ENCODE results near the gene ANKRD30A. TPM values are rescaled to one million over a fixed set of nuclear protein-coding genes. Genes with fewer than 3 reads are reported as not detected.

ANKRD30A gene
- total RNA-seq, 1 experiment from 2014 or later: not detected

- Histone ChIP-seq H3K4me1 (ENCODE audit: insufficient read depth, low read length, poor library complexity, severe bottlenecking) (no peaks in the 10 kb centered on the region), H3K27ac (ENCODE audit: low read depth, low read length, poor library complexity, severe bottlenecking) (no peak overlapping the region), H3K36me3 (ENCODE audit: insufficient read depth, low read length, poor library complexity, severe bottlenecking) (no peaks in the 10 kb centered on the region), H3K9me3 (ENCODE audit: low read depth, low read length, poor library complexity, severe bottlenecking) (peaks cover 5% of the 10 kb centered on the region), H3K4me3 (ENCODE audit: low read depth, low read length, poor library complexity, severe bottlenecking) (no peak overlapping the region), H3K27me3 (replicated peaks; ENCODE audit: insufficient read depth, low read depth, low read length, poor library complexity) (no peaks in the 10 kb centered on the region)
- POLR2A ChIA-PET (ENCODE audit: low non-redundant PET): no interaction called here
- CTCF ChIA-PET: no interaction called here
- DNase-seq (ENCODE audit: low spot score): no peak
- TF ChIP-seq EZH2 (IDR thresholded peaks at IDR 0.05; ENCODE audit: borderline replicate concordance, low read depth, low read length, poor library complexity, severe bottlenecking): no peak
- no peak for TF ChIP-seq CTCF (conservative IDR thresholded peaks at IDR 0.05; ENCODE audit: low read depth, low read length)
- BruUV-seq (replicated peaks): no TSS peak
- intact Hi-C loops (cut with micrococcal nuclease; ENCODE audit: unreplicated experiment): no loop called here
These were observed 175.9 kb downstream of the ANKRD30A start for GRCh38 chr10:37301271-37301670.

GRCh38 chr10:37304036-37304435 is 178.6 kb downstream of the ANKRD30A start:
- no TSS peak for BruUV-seq (replicated peaks)
- POLR2A ChIA-PET (ENCODE audit: low non-redundant PET): no interaction called here
- DNase-seq (ENCODE audit: low spot score): no peak
- Histone ChIP-seq H3K27ac (ENCODE audit: low read depth, low read length, poor library complexity, severe bottlenecking) (no peak overlapping the region), H3K9me3 (ENCODE audit: low read depth, low read length, poor library complexity, severe bottlenecking) (peaks cover 5% of the 10 kb centered on the region), H3K4me3 (ENCODE audit: low read depth, low read length, poor library complexity, severe bottlenecking) (no peak overlapping the region), H3K36me3 (ENCODE audit: insufficient read depth, low read length, poor library complexity, severe bottlenecking) (no peaks in the 10 kb centered on the region), H3K27me3 (replicated peaks; ENCODE audit: insufficient read depth, low read depth, low read length, poor library complexity) (no peaks in the 10 kb centered on the region), H3K4me1 (ENCODE audit: insufficient read depth, low read length, poor library complexity, severe bottlenecking) (no peaks in the 10 kb centered on the region)
- TF ChIP-seq CTCF (conservative IDR thresholded peaks at IDR 0.05; ENCODE audit: low read depth, low read length): no peak
- no peak for TF ChIP-seq EZH2 (IDR thresholded peaks at IDR 0.05; ENCODE audit: borderline replicate concordance, low read depth, low read length, poor library complexity, severe bottlenecking)
- intact Hi-C loops (cut with micrococcal nuclease; ENCODE audit: unreplicated experiment): no loop called here
- CTCF ChIA-PET: no interaction called here

- Histone ChIP-seq H3K9me3 (ENCODE audit: low read depth, low read length, poor library complexity, severe bottlenecking) (peaks cover 11% of the 10 kb centered on the region), H3K27ac (ENCODE audit: low read depth, low read length, poor library complexity, severe bottlenecking) (no peak overlapping the region), H3K4me1 (ENCODE audit: insufficient read depth, low read length, poor library complexity, severe bottlenecking) (no peaks in the 10 kb centered on the region), H3K27me3 (replicated peaks; ENCODE audit: insufficient read depth, low read depth, low read length, poor library complexity) (no peaks in the 10 kb centered on the region), H3K4me3 (ENCODE audit: low read depth, low read length, poor library complexity, severe bottlenecking) (no peak overlapping the region), H3K36me3 (ENCODE audit: insufficient read depth, low read length, poor library complexity, severe bottlenecking) (no peaks in the 10 kb centered on the region)
- no TSS peak for BruUV-seq (replicated peaks)
- ChIA-PET POLR2A (ENCODE audit: low non-redundant PET) (no interaction called here), CTCF (no interaction called here)
- intact Hi-C loops (cut with micrococcal nuclease; ENCODE audit: unreplicated experiment): no loop called here
- DNase-seq (ENCODE audit: low spot score): no peak
- TF ChIP-seq EZH2 (IDR thresholded peaks at IDR 0.05; ENCODE audit: borderline replicate concordance, low read depth, low read length, poor library complexity, severe bottlenecking) (no peak), CTCF (conservative IDR thresholded peaks at IDR 0.05; ENCODE audit: low read depth, low read length) (no peak)
These were observed 189.0 kb downstream of the ANKRD30A start for GRCh38 chr10:37314350-37314749.

Measured in A673 (cell line).